Activated CD4-positive, alpha-beta T cell treated with anti-CD3 and anti-CD28 coated beads, Interleukin-2, amount 50 U/mL, for 4 hours (primary cell): ENCODE measurements around the gene TSC2.
"Not testable (repeated sequence)": the region's sequence is repeated elsewhere in the genome, so short reads cannot be mapped to it uniquely, and the experiment has no call there.

ENCODE experiments used
- DNase-seq, 2 experiments: peaks; one replicate each; pipeline ENCODE4 v3.0.0-alpha.2; 2020

TSC2 gene

DNA sequence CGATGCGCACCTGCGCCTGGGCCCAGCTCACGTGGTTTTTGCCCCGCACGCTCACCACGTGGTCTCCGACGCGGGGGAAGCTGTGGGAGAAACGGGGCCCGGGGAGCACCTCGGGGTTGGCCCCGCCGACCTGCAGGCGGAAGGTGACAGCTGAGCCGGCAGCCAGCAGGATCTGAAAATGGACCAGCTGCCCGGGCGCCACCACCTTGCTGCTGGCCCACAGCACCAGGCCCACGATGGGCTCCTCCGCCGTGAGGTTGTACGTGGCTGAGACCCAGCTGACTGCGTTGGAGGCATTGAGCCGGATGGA lies 61.4 kb downstream of the TSC2 start:
- not testable (repeated sequence) for DNase-seq

GRCh38 chr16:2109872-2110271 lies 62.1 kb downstream of the TSC2 start:
- DNase-seq = not testable (repeated sequence)

- not testable (repeated sequence) for DNase-seq
Observed at GRCh38 chr16:2110332-2111008, 62.7 kb downstream of the TSC2 start.

DNA sequence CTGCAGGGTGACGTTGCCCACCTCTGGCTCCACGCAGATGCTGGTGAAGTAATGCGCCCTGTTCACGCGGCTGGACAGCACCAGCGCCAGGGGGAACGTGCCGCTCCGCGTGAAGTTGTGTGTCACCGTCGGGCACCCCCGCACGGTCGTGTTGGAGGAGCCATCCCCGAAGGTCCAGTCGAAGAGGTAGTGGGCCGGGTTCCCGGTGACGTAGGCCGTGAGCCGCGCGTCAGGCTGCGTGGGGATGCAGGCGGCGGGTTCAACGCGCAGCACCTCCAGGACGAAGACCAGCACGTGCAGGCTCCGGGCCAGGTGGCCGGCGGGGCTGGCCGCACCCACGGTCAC lies 63.2 kb downstream of the TSC2 start:
- DNase-seq = not testable (repeated sequence)

DNA sequence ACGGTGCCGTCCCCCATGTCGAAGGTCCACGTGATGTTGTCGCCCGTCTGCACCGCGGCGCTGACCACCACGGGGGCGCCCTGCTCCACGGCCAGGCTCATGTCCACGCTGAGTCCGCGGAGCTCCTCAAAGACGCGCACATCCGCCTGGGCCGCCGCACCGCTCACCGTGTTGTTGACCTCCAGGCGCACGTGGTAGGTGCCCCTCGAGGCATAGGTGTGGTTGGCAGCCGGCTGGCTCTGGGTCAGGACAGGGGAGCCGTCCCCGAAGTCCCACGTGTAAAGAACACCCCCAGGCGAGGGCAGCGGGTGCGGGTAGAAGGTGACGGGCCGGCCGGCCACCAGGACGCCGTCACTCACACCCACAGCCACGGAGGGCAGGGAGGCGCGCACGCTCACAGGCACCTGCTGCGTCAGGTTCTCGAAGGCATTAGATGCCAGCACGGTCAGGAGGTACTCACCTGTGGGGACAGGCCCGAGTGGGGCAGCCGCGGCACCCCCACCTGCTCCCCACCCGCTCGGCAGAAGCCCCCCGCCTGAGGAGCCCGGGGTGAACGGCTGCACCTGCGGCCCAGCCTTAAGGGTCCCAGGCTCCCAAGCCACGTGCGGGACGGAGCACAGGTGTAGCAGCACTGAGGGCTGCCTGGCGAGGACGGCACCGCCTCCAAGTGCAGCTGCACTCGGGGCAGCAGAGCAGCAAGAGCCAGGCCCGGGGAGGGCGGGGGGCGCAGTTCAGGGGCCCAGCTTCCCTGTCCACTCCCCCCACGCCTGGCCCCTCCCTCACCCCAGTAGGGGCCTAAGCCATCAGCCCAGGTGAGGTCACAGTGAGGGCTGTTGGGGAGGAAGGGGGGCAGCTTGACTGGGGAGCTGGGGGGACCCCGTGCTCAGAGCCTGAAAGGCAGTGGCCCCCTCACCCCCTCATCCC lies 63.9 kb downstream of the TSC2 start:
- DNase-seq = not testable (repeated sequence)

DNA sequence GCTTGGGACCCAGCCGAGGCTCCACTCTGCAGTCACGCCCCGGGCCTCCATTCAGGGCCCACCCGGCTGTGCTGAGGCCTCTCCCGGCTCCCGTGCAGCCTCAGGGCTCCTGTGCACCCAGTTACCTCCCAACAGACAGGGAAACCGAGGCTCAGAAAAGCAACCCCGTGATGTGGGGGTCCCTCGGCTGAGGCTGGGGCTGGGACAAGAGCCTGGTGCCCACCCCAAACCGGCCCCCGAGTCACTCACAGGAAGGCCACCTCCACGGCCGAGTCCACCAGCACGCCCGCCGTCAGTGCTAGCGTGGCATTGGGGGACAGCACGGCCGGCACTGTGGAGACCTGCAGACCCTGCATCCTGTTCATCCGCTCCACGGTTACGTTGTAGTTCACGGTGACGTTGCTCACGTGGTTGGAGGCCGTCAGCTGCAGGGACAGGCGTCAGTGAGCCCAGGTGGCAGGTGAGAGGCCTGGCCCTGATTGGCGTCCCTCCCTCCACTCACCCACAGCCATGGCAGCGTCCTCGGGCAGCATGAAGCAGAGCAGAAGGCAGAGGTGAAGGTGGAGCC lies 64.8 kb downstream of the TSC2 start:
- not testable (repeated sequence) for DNase-seq

GRCh38 chr16:2114225-2114624 lies 66.4 kb downstream of the TSC2 start:
- not testable (repeated sequence) for DNase-seq

DNA sequence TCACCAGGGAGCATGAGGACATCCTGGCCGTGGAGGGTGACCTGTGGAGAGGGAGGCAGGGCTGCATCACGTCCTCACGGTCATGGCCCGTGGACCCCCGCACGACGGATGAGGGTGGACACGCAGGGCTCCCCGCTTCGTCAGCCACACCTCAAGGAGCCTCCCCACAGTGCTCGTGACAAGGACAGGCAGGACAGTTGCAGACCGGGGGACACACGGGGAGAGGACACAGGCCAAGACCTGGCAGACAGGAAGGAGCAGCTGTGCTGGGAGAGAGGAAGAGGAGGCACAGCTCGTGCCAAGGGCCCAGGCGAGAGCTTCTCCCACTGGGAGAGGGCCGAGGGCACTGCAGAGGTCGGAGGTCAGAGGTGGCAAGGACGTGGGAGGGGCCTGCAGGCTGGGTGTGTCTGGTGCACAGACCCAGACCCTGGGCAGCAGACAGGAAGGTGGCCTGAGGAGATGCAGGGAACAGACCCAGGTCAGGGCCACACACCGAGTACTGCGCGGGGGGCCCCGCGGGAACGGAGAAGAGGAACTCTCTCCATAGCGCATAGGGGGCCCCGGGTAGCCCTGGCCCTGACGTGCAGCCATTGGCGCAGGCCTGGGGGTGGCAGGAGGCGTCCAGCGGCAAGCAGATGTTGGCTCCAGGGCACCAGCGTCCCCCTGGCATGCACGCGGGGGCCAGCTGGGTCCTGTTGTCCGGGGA lies 67.3 kb downstream of the TSC2 start:
- not testable (repeated sequence) for DNase-seq

GRCh38 chr16:2115591-2115973 lies 67.8 kb downstream of the TSC2 start:
- DNase-seq = no peak

DNA sequence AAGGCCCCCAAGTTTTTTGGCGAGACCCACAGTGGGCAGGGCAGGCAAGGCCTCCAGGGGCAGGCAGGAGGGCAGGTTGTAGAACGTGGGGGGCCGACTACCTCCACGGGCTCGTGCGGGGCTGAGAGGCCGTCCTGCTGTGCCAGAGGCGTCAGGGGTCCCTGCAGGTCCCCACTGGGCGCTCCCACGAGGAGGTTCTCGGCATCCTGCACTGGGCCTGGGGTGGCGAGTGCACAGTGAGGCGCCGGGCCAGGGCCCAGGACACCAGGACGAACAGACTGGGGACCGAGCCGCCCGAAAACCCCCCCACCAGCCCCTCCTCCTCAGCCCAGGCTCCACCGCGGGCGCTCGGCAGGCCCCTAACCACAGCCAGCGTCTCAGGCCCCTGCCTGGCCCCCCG lies 68.6 kb downstream of the TSC2 start:
- not testable (repeated sequence) for DNase-seq

DNA sequence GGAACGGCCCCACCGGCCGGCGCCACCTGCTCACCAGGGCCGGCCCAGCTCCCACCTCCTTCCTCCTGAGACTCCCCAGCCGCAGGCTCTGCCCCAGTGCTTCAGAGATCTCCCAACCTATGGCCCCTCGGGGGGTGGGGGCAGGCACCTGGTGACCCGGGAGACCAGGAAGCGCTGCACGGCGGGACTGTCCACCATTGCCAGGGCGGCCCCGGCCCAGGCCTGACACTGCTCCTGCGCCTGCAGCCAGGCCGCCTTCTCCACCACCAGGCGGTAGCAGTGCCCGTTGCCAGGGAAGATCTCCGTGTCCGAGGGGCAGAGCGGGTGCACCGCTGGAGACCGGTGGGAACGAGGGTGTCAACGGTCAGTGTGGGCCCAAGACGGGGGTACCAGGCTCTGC lies 69.6 kb downstream of the TSC2 start:
- not testable (repeated sequence) for DNase-seq

GRCh38 chr16:2117960-2118722 lies 70.4 kb downstream of the TSC2 start:
- not testable (repeated sequence) for DNase-seq

- peak; percentile 20 to 24 for DNase-seq
Observed at GRCh38 chr16:2121325-2121724, 73.5 kb downstream of the TSC2 start.

GRCh38 chr16:2121853-2122252 lies 74.1 kb downstream of the TSC2 start:
- no peak for DNase-seq

- DNase-seq = no peak
Observed at GRCh38 chr16:2122429-2122828, 74.6 kb downstream of the TSC2 start.

DNA sequence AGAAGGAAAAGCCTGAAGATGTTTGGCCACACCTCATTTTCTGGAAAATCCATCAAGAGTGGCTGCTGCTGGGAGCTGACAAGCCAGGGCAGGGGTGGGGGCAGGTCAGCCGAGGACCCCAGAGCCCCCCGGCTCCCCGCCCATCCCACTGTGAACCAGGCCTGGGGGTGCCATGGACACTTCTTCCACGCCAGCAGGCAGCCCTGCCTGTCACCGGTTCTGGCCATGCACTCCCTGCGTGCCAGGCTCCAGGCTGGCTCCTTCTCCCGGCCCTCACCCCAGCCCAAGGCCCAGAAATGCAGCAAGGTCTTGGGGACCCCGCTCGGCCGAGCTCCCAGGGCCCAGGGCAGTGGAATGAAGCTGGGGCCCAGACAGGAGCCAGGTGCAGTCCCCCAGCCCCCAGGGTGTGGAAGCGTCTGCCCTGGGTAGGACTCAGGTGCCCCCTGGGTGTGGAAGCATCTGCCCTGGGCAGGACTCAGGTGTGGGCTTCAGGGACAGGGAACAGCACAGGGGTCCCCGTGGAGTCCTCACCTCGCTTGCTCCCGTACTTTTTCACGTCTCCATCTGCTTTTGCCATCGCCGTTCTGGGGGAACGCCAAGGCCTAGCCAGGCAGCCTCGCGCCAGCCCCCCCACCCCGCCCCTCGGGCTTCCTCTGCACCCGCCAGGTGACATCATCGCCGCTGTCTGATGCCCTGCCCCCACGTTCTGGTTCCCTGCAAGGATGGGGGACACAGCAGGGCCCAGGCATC lies 75.3 kb downstream of the TSC2 start:
- not testable (repeated sequence) for DNase-seq

GRCh38 chr16:2123706-2124376 lies 76.1 kb downstream of the TSC2 start:
- DNase-seq = not testable (repeated sequence)

DNA sequence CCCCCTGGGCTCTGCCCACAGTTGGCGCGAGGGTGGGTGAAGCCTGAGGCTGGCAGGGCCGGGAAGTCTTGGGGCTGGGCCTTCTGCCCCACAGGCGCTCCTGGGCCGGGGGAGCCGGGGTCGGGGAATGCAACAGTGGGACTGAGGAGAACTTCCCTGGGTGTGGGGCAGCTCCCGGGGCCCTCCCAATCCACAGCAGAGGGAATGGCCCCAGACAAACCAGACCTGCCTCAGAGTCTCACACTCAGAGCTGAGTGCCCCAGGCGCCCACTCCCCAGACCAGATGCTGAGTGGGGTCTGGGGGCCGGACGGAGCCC lies 76.5 kb downstream of the TSC2 start:
- not testable (repeated sequence) for DNase-seq

- DNase-seq = not testable (repeated sequence)
Observed at GRCh38 chr16:2124694-2125444, 77.1 kb downstream of the TSC2 start.

- DNase-seq = not testable (repeated sequence)
Observed at GRCh38 chr16:2125609-2126008, 77.8 kb downstream of the TSC2 start.
